ENCODE measurements around the gene ADARB1. TPM values are rescaled to one million over a fixed set of nuclear protein-coding genes. Genes with fewer than 3 reads are reported as not detected.

Gene ADARB1
- total and polyA plus RNA-seq, 2 of the 8 experiments (the other 6 are each of a cell fraction or from before 2014, with no cell fraction given) = 4.7 to 14.9 TPM

- no peak overlapping the region for H3K27ac ChIP-seq (ENCODE audit: low read depth, low read length)
- FAIRE-seq = no peak
- H2BK15ac ChIP-seq (ENCODE audit: low read length) = no peak overlapping the region
Measured at GRCh38 chr21:45035477-45035848, 38.9 kb upstream of the ADARB1 start.

More at GRCh38 chr21:45035477-45035848, 38.9 kb upstream of the ADARB1 start:
- no peak overlapping the region for H3K4ac ChIP-seq (replicated peaks; ENCODE audit: insufficient read length, low read depth, low read length)
- CTCF ChIA-PET (ENCODE audit: partially characterized antibody) = interaction anchor here (0.6 to 1.5 kb wide), 5 partner anchors 9 to 45 kb away, joined by 3 to 7 read pairs (median 3); no protein-coding TSS in a partner anchor
- H3K9me3 ChIP-seq (ENCODE audit: insufficient read depth in 2 of 2, low read depth in 1 of 2, low read length in 1 of 2) = no peaks in the 10 kb centered on the region
- H3K23me2 ChIP-seq (ENCODE audit: low read depth, low read length) = no peaks in the 10 kb centered on the region
- H3K27me3 ChIP-seq (replicated peaks in 1 of 4; ENCODE audit: control insufficient read depth in 3 of 4, extremely low read depth in 1 of 4, insufficient read depth in 3 of 4, low read length in 3 of 4) = peaks cover 0 to 6% (median 3%) of the 10 kb centered on the region in 4 experiments; a peak in 4 of 7 replicates
- no peak overlapping the region for H3K9ac ChIP-seq (replicated peaks in 1 of 4; ENCODE audit: extremely low read depth in 1 of 4, low read depth in 3 of 4, low read length in 3 of 4)
- H4K91ac ChIP-seq (replicated peaks; ENCODE audit: insufficient read length, low read length) = no peak overlapping the region
- no peak overlapping the region for H2BK5ac ChIP-seq (ENCODE audit: low read depth, low read length)
- no peak overlapping the region for H3K4me2 ChIP-seq (ENCODE audit: insufficient read depth in 1 of 2, low read depth in 2 of 2, low read length in 2 of 2)
- H3K14ac ChIP-seq (ENCODE audit: insufficient read length) = no peak overlapping the region
- no peak overlapping the region for H3K23ac ChIP-seq (ENCODE audit: insufficient read length)
- no peaks in the 10 kb centered on the region for H3K36me3 ChIP-seq (ENCODE audit: control insufficient read depth in 2 of 4, insufficient read depth in 4 of 4, low read length in 3 of 4)
- no peaks in the 10 kb centered on the region for H4K20me1 ChIP-seq (replicated peaks in 1 of 2; ENCODE audit: control insufficient read depth in 1 of 2, insufficient read depth in 2 of 2, low read length in 2 of 2)
- no peak overlapping the region for H3K4me3 ChIP-seq (ENCODE audit: extremely low read depth in 1 of 4, insufficient read depth in 2 of 4, low read depth in 3 of 4, low read length in 4 of 4)
- H4K8ac ChIP-seq (ENCODE audit: extremely low read depth, insufficient read depth, low read length) = no peak overlapping the region
- POLR2A ChIA-PET (ENCODE audit: partially characterized antibody) = interaction anchor here (0.8 kb wide), 1 partner anchor 16 kb away, joined by 4 read pairs; no protein-coding TSS in a partner anchor
- no peak overlapping the region for H2BK120ac ChIP-seq (replicated peaks; ENCODE audit: low read depth, low read length)
- H3K56ac ChIP-seq (replicated peaks; ENCODE audit: insufficient read length, low read depth, low read length) = no peak overlapping the region
- H3K18ac ChIP-seq (ENCODE audit: extremely low read depth, low read length) = no peak overlapping the region
- no peak overlapping the region for H2BK20ac ChIP-seq (ENCODE audit: low read length)
- no peak for TF ChIP-seq CTBP2 (IDR thresholded peaks at IDR 0.05; ENCODE audit: borderline replicate concordance, insufficient read depth, insufficient read length, low read length)
- TF ChIP-seq CHD2 (IDR thresholded peaks at IDR 0.05; ENCODE audit: low read length) = no peak
- TF ChIP-seq RXRA (IDR thresholded peaks at IDR 0.05; ENCODE audit: insufficient read depth, low read depth, low read length) = no peak
- no peak for TF ChIP-seq SAP30 (IDR thresholded peaks at IDR 0.05; ENCODE audit: insufficient read depth, insufficient replicate concordance, low read length)
- no peak for TF ChIP-seq JUND (IDR thresholded peaks at IDR 0.05; ENCODE audit: low read length)
- no peak for TF ChIP-seq ATF3 (IDR thresholded peaks at IDR 0.05; ENCODE audit: insufficient read depth, low read depth, low read length)
- TF ChIP-seq POLR2A (IDR thresholded peaks at IDR 0.05; ENCODE audit: control extremely low read depth in 1 of 2, low read depth in 2 of 2, low read length in 2 of 2) = no peak
- TF ChIP-seq TAF1 (IDR thresholded peaks at IDR 0.05; ENCODE audit: low read depth, low read length) = no peak
- no peak for TF ChIP-seq KDM4A (IDR thresholded peaks at IDR 0.05; ENCODE audit: low read depth, low read length, severe bottlenecking)
- no peak for TF ChIP-seq POU5F1 (IDR thresholded peaks at IDR 0.05; ENCODE audit: low read depth, low read length)
- no peak for TF ChIP-seq ATF2 (IDR thresholded peaks at IDR 0.05; ENCODE audit: low read length)
- no peak for DNase-seq (ENCODE audit: low read depth in 1 of 2, low spot score in 2 of 2)
- no peak overlapping the region for H2AK5ac ChIP-seq (ENCODE audit: low read depth, low read length)
- H3K79me2 ChIP-seq (ENCODE audit: control insufficient read depth in 1 of 2, insufficient read depth in 2 of 2, low read length in 2 of 2) = no peaks in the 10 kb centered on the region
- H2BK12ac ChIP-seq (ENCODE audit: low read depth, low read length) = no peak overlapping the region
- H3K79me1 ChIP-seq (ENCODE audit: low read depth, low read length) = no peaks in the 10 kb centered on the region
- WGBS, 2 experiments (ENCODE audit: extremely low coverage in 1 of 2, insufficient coverage in 1 of 2, insufficient read length in 1 of 2, insufficient replicate concordance in 2 of 2, low coverage in 1 of 2, low lambda C conversion rate in 2 of 2, missing lambda C conversion rate in 1 of 2) = 92% methylated on average over 8 of the region's 8 CpGs; no CpG with 5 or more reads in 1 of the 2 experiments
- H4K5ac ChIP-seq (ENCODE audit: insufficient read length, low read depth, low read length) = no peak overlapping the region
- H2AFZ ChIP-seq (ENCODE audit: low read length) = no peak overlapping the region
- H3K4me1 ChIP-seq (replicated peaks in 1 of 4; ENCODE audit: control insufficient read depth in 3 of 4, insufficient read depth in 4 of 4, low read length in 3 of 4) = peaks cover 7 to 23% (median 13%) of the 10 kb centered on the region in 4 experiments

Data from H1 (cell line).